Nephron progenitor cell (in vitro differentiated cells): Measurements from ENCODE around the gene ZFPL1.

Experiments used
- DNase-seq: peaks from one replicate; pipeline ENCODE4 v3.0.0; 2021
- H3K27ac Mint-ChIP-seq: 2 replicates; pipeline ENCODE4 v1.8.0; 2021; ENCODE audit warnings: mild to moderate bottlenecking, moderate library complexity, mixed read lengths
- H3K27me3 Mint-ChIP-seq: 2 replicates; pipeline ENCODE4 v1.8.0; 2021; ENCODE audit warnings: mild to moderate bottlenecking, low read depth, mixed read lengths; ENCODE audit not compliant: poor library complexity
- H3K36me3 Mint-ChIP-seq: 2 replicates; pipeline ENCODE4 v1.8.0; 2021; ENCODE audit warnings: low read depth, mixed read lengths
- H3K4me1 Mint-ChIP-seq: 2 replicates; pipeline ENCODE4 v1.8.0; 2021; ENCODE audit warnings: mixed read lengths
- H3K4me3 Mint-ChIP-seq: 2 replicates; pipeline ENCODE4 v1.8.0; 2021; ENCODE audit warnings: mild to moderate bottlenecking, moderate library complexity, mixed read lengths
- H3K9me3 Mint-ChIP-seq: 2 replicates; pipeline ENCODE4 v1.8.0; 2021; ENCODE audit warnings: mild to moderate bottlenecking, moderate library complexity, mixed read lengths
- CTCF ChIP-seq: fragments of 200-600 bp; sonication (generic); IDR thresholded peaks from 2 replicates; pipeline ENCODE4 v1.5.0; 2021; ENCODE audit warnings: antibody characterized with exemption

The ZFPL1 gene

DNA sequence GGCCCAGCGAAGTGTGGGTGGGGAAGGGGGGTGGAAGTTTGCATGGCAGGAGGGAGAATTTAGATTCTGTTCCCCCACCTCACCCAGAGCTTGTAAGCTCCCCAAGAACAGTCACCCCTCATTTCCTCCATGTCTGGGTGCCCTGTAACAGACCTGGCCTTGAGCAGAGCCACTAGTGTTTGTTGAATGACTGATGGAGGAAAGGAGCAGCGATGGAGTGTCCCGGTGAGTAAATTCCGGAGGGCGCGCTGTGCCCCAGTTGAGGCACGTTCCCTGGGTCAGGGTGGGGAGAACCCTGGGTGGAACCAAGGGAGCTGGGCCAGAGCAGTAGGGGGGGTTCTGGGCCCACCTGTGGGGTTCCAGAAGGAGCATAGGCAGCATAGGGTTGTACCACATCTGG, 26.5 kb upstream of the ZFPL1 start:
- Mint-ChIP-seq H3K4me3 (no peak overlapping the region), H3K9me3 (no peaks in the 10 kb centered on the region), H3K27ac (no peak overlapping the region), H3K4me1 (no peaks in the 10 kb centered on the region), H3K36me3 (no peaks in the 10 kb centered on the region), H3K27me3 (peaks cover 50% of the 10 kb centered on the region)
- TF ChIP-seq CTCF = no peak
- DNase-seq = no peak

DNA sequence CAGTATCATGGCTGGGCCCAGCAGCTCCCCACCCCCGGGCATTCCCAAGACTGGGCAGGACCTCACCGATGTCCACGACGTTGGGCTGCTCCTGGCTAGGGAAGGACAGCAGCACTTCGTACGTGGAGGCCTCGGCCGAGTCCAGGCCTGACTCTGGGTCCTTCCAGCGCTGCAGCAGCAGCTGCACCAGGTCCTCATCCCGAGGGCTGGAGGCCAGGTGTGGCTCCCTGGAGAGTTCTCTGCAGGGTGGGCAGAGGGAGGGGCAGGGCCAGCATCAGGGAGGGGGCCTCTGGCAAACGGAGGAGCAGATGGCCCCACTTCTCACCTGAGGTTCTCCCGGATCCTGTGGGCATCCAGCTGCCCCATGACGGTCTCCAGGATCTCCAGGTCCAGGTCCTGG, 26.0 kb upstream of the ZFPL1 start:
- no peak for DNase-seq
- Mint-ChIP-seq H3K27me3 (peaks cover 52% of the 10 kb centered on the region), H3K9me3 (no peaks in the 10 kb centered on the region), H3K4me1 (no peaks in the 10 kb centered on the region), H3K27ac (no peak overlapping the region), H3K4me3 (no peak overlapping the region), H3K36me3 (no peaks in the 10 kb centered on the region)
- TF ChIP-seq CTCF = no peak

GRCh38 chr11:65058419-65059054, 25.5 kb upstream of the ZFPL1 start, which contains the start of gene NAALADL1:
Gene NAALADL1 (minus strand): TSS chr11:65058553. CDS start chr11:65058521, 32 bp downstream.
- no peak for TF ChIP-seq CTCF
- Mint-ChIP-seq H3K9me3 (no peaks in the 10 kb centered on the region), H3K27me3 (peaks cover 51% of the 10 kb centered on the region), H3K36me3 (no peaks in the 10 kb centered on the region), H3K27ac (no peak within 1 kb of the TSS), H3K4me3 (no peak within 1 kb of the TSS), H3K4me1 (no peaks in the 10 kb centered on the region)
- no peak for DNase-seq

GRCh38 chr11:65059523-65059922, 24.5 kb upstream of the ZFPL1 start:
- Mint-ChIP-seq H3K27ac (no peak overlapping the region), H3K27me3 (peaks cover 42% of the 10 kb centered on the region)
- no peak for TF ChIP-seq CTCF

GRCh38 chr11:65059959-65060824, 23.8 kb upstream of the ZFPL1 start:
- no peaks in the 10 kb centered on the region for H3K9me3 Mint-ChIP-seq
- no peak for DNase-seq
- peaks cover 36% of the 10 kb centered on the region for H3K27me3 Mint-ChIP-seq
- H3K4me3 Mint-ChIP-seq = no peak overlapping the region
- no peak for TF ChIP-seq CTCF
- no peaks in the 10 kb centered on the region for H3K36me3 Mint-ChIP-seq
- no peak overlapping the region for H3K27ac Mint-ChIP-seq
- H3K4me1 Mint-ChIP-seq = peaks cover 5% of the 10 kb centered on the region

More at GRCh38 chr11:65059523-65059922, 24.5 kb upstream of the ZFPL1 start:
- no peak for DNase-seq
- Mint-ChIP-seq H3K9me3 (no peaks in the 10 kb centered on the region), H3K4me3 (no peak overlapping the region), H3K36me3 (no peaks in the 10 kb centered on the region), H3K4me1 (peaks cover 3% of the 10 kb centered on the region)
